GM19324 (cell line): Measurements from ENCODE around the gene RFC5.
A peak's percentile ranks its signal among the peaks of the same experiment; 100 is the strongest.

Experiments
- ATAC-seq: cut with Tn5 transposase; IDR thresholded peaks from one replicate; pipeline ENCODE4 v1.9.1; 2021; ENCODE audit warnings: mild to moderate bottlenecking, moderate library complexity; ENCODE audit not compliant: unreplicated experiment, low FRiP score

Gene RFC5

DNA sequence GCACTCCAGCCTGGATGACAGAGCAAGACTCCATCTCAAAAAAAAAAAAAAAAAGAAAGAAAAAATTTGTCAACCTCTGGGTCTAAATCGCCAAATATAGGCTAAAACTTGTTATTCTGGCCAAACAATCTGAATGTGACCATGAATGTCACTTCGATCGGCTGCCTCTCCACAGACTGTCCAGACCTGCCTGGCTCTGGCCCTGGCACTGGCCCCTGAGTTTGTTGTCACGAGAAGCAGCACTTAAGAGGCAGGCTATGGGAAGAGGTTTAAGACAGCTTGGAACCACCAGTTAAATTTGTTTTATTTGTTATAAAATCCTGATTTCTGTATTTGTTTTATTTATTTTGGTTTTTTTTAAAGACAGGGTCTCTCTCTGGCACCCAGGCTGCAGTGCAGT lies 29.9 kb downstream of the RFC5 start:
- ATAC-seq = no peak

DNA sequence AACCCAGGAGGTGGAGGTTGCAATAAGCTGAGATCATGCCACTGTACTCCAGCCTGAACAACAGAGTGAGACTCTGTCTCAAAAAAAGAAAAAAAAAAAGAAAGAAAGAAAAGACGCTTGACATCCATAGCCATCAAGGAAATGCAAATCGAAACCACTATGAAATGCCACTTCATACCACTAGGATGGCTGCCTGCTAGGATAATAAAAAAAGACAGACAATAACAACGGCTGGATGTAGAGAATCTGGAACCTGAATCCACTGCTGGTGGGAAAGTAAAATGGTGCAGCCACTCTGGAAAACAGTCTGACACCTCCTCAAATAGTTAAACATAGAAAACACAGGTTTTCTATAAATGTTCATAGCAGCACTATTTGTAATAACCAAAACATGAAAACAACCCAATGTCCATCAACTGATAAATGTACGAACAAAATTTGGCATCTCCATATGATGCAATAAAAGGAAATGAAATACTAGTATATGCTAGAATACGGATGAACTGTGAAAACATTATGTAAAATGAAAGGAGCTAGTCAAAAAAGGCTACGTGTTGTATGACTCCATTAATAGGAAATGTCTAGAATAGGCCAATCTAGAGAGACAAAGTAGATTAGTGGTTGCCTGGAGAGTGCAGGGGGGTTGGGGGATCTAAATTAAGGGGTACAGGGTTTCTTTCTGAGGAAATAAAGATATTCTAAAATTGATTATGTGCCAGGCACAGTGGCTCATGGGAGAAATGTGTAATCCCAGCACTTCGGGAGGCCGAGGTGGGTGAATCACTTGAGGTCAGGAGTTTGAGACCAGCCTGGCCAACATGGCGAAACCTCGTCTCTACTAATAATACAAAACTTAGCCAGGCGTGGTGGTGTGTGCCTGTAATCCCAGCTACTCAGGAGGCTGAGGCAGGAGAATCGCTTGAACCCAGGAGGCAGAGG lies 34.7 kb downstream of the RFC5 start:
- ATAC-seq = no peak

DNA sequence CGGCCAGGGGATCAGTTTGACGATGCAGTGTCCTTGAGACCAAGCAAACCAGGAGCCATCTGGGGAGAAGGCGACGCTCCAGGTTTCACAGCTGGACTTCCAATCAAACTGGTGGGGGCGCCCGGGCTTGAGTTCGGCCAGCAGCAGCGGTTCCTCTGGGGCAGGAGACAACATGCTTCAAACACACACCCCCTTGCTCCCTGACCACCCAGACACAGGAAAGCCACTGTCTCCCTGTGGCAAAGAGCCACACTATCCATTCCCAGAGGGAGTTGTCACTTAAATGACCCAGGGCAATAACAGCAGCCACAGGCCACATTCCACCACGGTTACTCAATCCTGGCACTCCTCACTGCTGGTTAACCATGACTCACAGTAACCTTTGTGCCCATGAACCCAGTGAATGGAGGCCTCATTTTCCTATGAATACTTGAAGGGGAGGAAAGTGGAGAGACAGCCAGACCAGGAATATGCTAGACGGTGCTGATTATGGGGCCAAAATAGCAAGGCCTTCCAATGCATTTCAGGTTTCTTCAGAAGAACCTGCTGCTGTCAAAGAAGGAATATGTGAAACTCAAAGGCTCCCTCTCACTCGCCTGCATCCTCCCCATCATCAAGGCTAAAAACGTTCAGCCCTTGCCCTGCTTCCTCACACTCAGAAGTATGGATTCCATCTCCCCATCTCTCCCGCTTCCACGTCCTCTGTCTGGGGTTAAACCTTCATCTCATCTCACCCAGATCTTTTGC lies 36.0 kb downstream of the RFC5 start:
- ATAC-seq = no peak

DNA sequence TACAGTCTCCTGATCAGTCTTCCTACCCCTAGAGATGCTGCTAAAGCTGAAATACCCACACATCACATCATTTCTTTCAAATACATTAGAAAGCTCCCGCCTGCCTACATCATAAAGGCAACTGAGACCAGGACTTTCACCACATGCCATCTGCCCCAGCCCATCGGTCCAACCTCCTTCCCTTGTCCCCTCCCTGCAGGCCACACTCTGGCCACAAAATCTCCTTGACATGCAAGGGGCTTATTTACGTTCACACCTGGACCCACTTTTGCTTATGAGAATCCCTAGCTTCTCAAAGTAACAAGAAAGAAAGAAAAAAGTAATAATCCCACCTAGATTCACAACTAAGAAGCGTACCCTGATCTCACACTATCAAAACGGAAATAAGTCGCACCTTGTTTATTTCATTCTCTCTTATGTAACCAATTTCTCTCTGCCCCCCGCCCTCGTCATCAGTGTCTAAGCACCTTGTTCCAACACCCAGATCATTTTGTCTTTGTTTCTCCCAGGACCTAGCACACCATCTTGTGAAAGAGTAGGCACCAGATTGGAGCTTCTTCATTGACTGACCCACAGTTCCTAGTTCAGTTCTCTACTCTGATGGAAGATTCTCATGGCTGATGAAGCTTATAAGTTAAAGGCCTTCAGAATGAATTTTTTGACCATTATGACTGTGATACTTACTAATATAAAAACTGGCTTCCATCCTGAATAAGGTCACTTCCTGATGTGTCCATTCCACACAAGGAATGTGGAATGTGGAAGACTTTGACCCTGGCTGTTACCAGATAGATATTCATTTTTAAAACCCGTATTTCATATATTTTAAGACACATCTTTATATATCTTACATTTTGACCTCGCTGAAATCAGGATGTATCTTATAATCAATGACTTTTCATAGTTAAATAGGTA lies 36.8 kb downstream of the RFC5 start:
- no peak for ATAC-seq

DNA sequence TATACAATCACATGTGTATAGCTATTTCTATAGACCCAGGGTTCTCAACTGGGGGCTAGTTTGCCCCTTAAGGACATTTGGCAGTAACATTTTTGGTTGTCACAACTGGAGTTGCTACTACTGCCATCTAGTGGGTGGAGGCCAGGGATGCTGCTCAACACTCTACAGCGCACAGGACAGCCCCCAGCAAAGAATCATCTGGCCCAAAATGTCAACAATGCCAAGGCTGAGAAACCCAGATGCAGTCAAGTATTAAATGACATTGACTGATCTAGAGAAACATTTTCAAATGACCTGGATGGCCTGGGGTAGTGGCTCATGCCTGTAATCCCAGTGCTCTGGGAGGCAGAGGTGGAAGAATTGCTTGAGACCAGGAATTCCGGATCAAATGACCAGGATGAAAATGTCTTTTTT lies 38.6 kb downstream of the RFC5 start:
- peak; percentile 60 for ATAC-seq

DNA sequence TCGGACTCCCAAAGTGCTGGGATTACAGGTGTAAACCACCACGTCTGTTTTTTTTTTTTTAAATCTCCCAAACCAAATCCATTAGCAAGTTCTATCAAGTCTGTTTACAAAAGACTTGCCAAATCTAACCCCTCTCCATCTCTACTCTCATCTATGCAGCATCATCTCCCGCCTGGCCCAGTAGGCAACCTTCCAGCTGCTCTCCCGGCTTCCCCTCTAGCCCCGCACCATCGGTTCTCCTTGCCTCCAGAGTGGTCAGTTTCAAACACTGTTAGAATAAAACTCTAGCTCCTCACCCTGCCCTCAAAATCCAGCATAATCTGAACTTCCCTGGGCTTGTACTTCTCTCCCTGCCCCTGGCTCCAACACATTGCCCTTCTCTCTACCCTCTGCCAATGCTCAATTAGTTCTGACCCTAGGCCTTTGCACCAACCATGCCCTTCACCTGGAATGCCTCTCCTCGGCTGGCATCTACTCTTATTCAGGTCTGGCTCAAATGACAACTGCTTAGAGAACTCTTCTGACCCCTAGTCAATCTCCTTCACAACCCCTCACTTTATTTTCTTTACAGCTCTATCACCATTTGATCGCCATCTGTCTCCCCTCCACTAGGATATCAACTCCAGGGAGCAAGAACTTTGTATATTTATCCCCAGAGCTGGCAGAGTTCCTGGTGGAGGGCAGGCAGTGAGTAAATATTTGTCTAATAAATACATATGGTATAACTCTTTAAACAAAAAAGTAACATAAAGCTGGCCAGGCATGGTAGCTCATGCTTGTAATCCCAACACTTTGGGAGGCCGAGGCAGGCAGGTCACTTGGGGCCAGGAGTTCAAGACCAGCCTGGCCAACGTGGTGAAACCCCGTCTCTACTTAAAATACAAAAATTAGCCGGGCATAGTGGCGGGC lies 39.6 kb downstream of the RFC5 start:
- ATAC-seq = no peak

DNA sequence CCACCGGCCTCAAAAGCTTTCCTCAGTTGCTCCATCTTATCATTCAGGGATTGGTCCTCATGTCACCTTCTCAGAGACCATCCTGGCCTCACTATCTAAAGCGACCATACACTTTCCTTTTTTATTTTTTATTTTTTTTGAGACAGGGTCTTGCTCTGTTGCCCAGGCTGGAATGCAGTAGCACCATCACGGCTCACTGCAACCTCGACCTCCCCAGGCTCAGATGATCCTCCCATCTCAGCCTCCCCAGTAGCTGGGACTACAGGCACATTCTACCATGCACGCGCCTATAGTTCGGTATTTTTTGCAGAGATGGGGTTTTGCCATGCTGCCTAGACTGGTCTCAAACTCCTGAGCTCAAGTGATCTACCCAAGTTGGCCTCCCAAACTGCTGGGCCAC lies 41.7 kb downstream of the RFC5 start:
- no peak for ATAC-seq

DNA sequence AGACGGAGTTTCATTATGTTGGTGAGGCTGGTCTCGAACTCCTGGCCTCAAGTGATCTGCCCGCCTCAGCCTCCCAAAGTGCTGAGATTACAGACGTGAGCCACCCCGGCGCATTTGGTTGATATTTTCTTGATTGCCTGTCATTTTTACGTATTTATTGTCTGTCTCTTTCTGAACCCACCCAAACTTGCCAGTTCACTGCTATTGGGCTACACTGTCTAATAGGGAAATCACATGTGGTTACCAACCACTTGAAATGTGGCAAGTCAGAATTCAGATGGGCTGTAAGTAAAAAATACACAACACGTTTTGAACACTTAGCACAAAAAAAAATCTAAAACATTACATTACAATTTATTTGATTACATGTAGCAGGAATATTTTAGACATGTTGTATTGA lies 42.4 kb downstream of the RFC5 start:
- ATAC-seq = no peak

DNA sequence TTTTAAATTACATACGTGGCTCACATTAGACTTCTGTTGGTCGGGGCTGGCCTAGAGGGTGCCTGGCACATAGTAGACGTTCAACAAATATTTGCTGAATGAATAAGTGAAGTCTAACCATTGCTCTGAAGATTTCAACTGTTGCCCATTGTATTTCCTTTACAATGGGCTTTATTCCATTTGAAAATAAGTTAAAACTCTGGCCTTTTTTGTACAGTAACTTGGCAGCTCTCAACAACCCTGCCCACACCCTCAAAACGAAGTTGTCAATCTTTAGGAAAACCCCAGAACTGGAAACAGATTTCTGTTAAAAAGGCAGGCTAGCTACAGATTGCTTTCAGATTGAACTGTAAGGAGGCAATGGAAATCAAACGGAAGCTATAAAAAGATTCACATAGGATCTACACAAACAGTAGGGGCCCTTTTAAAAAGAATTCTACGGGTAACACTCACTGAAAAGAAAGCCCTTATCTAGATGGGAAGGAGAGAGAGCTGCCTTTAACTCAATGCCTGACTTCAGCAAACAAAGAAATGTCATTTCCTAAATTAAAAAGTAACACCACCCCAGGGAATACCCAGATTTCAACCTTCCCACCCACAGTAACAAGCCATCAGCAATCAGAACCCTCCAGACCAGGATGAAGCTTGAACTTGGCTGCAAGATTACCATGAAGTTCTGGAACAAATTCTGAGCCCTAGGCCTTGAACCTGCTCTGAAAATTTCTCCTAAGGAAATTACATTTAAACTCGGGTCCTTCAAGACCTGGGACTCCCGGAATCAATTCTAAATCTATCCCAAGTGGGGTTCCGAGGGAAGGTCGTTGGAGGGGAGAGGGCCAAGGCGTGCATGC lies 43.1 kb downstream of the RFC5 start:
- ATAC-seq = no peak

DNA sequence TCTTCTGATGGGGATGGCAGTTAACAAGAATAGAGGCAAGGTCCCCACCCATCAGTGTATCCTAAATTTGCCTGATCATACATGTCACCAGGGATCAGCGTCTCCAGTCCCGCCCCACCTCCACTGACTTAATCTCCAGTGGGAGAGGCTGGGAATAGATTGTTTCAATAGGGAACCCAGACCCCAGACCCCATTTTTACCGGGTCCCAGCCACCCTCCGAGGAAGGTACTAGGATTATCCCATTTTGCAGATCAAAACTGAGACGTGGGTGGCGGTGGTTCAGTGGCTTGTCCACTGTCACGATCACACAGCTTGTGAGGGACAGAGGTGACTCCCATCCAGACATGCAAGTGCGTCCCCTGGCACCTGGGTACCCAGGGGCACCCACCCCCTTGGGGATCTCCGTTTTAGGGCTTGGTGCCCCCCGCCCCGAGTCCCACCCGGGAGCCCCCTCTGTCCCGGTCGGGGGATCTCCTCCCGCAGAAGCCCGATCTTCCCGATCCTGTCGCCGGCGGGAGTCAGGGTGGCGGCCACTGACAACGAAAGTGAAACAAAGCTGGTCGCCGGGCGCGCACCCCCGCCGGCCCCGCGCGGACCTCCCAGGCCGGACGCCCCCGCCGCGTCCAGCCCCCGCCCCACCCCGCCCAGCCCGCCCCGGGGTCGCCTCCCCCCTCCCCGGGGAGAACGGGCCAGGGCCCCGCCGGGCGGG lies 44.0 kb downstream of the RFC5 start:
- peak; percentile 41 for ATAC-seq

DNA sequence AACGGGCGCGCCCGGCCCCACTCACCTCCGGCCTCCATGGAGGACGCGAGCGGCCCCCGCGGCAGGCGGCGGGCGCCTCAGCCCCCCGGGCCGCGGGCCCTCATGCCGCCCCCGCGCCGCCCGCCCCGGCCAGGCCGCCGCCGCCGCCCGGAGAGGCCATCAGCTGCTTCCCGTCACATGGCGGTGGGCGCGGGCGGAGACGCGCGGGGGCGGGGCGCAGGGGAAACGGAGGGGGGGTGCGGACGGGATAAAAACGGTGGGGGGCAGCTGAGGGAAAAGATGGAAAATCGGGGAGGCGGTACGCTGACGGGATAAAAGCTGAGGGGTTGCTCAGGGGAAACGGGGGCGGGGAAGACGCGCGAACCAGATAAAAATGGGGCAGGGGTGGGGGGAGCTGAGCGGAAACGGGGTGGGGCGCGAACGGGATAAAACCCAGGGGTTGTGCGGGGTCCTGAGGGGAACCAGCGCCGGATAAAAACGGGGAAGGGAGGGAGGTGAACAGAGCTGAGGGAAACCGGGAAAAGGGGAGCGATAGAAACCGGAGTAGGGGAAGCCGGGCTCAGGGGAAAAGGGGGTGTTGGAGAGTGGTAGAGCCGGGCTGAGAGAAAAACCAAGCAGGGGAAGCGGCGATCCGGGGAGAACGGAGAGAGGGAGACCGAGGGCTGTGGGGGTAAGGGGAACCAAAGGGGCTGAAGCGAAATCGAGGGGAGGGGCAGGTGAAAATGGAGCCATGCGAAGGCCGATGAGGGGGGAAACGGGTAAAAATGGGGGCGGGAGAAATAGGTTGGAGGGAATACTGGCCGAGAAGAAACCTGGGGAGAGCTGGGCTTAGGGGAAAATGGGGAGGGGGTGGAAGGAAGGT lies 44.7 kb downstream of the RFC5 start, which contains the start of gene WSB2:
TSS of gene WSB2 (minus strand) at position 169 of the 862 bp plus-strand sequence. CDS start at position 38, 131 bp downstream.
- ATAC-seq = peak; percentile 58

DNA sequence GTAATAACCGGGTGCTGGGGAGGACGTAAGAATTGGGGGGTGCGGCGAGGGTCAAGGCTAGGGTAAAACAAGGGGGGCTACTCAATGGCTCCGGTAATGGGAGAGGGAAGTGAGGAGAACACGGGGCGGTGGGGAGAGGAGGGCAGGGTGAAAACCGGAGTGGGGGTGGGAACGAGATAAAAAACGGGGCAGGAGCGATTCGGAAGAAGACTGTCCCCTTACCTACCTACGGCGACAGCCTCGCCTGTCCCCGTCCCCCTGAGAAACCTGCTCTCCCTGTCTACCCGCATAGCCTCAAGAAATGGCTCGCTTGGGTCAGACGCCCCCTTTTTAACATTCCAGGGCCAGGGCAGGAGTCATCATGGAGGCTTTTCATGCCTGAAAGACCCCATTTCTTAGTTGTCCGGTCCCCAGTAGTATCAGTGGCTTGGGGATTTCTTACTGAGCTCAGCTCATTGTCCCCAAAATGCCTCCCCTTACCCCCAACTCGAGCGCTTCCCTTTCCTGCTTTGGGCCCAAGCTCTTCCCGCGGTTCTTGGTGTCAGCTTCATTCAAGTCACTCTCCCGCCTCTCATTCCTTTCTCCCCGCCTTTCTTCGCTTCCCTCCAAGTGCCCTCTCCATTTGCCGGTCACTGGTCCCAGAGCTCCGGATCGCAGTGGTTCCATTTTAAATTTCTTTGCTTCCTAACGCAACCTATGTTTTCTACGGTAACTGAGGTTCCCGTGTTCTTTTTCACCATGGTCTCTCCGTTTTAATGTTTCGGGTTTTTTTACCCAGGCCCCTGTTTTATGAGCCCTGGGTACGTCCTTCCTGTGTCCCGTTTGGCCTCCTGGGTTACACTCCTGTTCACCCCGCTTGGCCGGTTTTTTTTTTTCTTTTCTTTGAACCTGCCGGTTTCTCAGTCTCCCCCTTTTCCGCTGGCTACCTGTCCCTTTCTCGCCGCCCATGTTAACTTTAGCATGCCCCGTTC lies 45.7 kb downstream of the RFC5 start:
- no peak for ATAC-seq

DNA sequence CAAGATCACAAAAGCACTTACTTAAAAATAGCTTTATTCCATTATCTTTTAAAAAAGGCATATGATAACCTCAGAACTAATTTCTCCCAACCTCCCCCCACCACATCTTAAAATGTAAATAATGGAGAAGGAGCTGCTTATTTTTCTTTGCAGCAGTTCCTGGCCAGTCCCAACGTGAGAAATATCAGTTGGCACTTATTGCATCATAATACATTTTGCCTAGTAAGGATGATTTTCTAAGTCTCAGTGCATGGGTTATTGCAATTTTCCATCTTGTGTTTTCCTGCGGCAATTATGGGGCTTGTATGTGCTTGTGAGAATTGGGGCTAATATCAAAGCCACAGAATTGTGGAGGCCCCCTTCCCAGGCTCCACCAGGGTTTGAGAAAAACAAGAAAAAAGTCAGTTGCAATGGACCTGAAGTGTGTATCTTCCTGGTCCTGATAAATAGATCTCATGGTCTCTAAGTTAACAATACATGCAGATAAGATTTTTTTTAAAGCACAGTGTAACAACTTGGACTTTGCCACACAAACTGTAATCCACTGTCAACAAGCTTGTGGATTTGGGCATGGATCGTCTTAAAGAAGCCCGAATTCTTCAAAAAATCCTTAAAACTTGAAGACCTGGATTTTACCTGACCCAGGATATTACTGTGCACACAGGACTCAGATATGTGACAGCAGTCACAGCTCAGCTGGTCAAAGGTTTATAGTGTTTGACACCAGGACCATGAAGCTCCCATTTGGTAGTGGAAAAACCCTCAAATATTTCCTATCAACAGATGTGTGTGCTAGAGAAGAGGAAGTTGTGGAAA lies 47.3 kb downstream of the RFC5 start:
- no peak for ATAC-seq

DNA sequence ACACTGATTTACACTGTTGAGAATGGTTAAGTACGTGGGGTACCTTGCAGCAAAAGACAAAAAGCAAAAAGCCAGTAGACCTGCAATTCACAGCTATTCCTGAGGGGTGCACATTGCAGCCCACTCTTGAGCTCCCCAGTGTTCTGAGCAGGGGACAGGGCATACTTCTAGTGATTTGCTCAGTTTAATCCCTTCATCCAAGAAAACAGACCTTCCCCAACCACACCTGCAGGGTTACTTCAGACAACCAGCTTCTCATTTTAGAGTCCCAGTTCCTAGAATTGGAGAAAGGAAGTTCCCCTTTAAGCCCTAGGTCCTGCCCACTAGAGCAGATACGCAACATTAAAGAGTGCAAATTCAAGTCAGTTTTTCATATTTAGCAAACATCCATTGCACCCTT lies 48.1 kb downstream of the RFC5 start:
- ATAC-seq = no peak

DNA sequence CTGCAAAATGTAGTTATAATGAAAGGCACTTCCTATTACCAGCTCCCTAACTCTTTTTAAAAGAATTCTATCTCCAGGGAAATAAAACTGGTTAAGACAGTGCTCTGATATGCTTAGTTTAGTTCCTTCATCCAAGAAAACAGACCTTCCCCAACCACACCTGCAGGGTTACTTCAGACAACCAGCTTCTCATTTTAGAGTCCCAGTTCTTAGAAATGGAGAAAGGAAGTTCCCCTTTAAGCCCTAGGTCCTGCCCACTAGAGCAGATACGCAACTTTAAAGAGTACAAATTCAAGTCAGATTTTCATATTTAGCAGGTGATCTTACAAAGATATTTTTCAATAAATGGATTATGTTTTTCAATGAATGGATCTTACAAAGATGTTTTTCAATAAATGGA lies 48.9 kb downstream of the RFC5 start:
- no peak for ATAC-seq
